ENCODE results near the gene REPS2. TPM values are rescaled to one million over a fixed set of nuclear protein-coding genes. Genes with fewer than 3 reads are reported as not detected.
A peak's percentile ranks its signal among the peaks of the same experiment; 100 is the strongest.

Gene REPS2
- total RNA-seq, 1 donor from 2014 or later = 0.88 TPM

GRCh38 chrX:17036171-17036961 lies 89.9 kb downstream of the REPS2 start:
- no peak for ATAC-seq

GRCh38 chrX:17038277-17038676 lies 91.8 kb downstream of the REPS2 start:
- ATAC-seq = no peak

- no peak for ATAC-seq
These were observed 92.3 kb downstream of the REPS2 start for GRCh38 chrX:17038681-17039161.

GRCh38 chrX:17039826-17040225 lies 93.4 kb downstream of the REPS2 start:
- ATAC-seq = no peak

GRCh38 chrX:17040711-17041110 lies 94.3 kb downstream of the REPS2 start:
- no peak for ATAC-seq

GRCh38 chrX:17042037-17042436 lies 95.6 kb downstream of the REPS2 start:
- ATAC-seq = no peak

GRCh38 chrX:17046478-17047097 lies 100.1 kb downstream of the REPS2 start:
- peak; percentile 76 for ATAC-seq

DNA sequence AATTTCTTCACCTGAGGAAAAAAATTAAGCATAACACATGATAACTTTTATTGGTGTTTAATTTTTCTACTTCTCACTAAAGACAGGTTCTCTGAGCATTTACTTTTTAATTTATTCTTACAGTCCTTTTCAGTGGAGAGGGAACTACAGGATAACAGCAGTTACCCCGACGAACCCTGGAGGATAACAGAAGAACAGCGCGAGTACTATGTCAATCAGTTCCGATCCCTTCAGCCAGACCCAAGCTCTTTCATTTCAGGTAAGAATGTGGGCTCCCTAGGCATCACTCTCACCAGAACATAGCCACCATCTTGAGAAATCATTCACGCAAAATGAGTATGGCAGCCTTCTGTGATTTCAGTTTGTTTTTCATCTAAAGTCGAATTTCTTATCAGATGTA lies 100.8 kb downstream of the REPS2 start:
- no peak for ATAC-seq

GRCh38 chrX:17052210-17052609 lies 105.8 kb downstream of the REPS2 start:
- peak; percentile 51 for ATAC-seq

- no peak for ATAC-seq
These were observed 106.3 kb downstream of the REPS2 start for GRCh38 chrX:17052793-17053192.

GRCh38 chrX:17053502-17053901 lies 107.0 kb downstream of the REPS2 start:
- ATAC-seq = no peak

DNA sequence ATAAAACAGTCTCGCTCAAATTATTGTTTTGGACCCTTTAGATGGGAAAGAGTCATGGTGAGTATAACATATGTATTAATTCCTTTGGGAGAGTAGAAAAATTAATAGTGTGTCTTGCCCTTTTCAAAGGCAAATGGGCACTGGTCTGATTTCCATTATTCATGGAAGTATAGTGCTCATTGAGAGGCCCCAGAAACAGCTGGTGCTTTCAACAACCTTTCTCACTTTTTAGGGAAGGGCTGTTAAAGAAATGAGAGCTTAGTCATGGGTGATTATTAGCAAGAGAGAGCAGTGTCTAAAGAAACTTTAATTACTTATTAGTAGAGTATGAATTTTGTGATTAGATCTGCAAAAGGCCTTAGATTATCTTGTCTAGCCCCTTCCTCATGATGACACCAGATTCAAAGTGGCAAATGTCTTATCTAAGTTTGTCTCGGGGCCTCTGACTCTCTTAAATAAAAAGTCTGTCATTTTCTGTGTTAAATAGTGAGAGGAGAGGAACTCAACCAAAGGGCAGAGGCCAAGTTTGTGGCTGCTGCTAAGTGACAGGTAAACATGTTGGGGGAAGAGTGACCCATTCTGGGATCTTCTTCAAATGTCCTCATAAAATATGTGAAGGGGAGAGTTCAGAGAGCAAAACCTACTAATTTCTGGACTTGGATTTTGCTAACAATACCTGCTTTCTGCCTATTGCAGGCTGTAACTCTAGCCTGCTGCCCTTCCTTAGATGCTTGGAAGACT lies 110.6 kb downstream of the REPS2 start:
- no peak for ATAC-seq

GRCh38 chrX:17062065-17062464 lies 115.6 kb downstream of the REPS2 start:
- ATAC-seq = no peak

GRCh38 chrX:17065100-17065499 lies 118.6 kb downstream of the REPS2 start:
- ATAC-seq = no peak

DNA sequence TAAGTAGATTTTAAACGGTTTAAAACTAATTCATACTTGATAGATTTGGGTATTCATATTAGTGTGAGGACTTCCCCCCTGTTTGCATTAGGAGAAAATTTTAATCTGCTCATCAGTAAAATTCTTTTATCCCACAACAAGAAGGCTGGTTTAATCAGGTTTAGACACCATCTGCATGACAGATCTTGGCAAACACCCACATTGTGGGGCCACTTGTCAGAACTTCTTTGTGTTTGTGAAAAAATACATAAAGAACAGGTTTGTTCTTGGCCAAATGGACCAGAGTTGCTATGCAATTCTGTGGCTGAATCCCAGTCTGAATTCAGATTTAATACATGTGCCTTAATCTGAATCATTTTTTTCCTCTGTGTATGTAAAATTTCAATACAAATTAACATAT lies 121.1 kb downstream of the REPS2 start:
- no peak for ATAC-seq

GRCh38 chrX:17072301-17072700 lies 125.8 kb downstream of the REPS2 start:
- ATAC-seq = no peak

DNA sequence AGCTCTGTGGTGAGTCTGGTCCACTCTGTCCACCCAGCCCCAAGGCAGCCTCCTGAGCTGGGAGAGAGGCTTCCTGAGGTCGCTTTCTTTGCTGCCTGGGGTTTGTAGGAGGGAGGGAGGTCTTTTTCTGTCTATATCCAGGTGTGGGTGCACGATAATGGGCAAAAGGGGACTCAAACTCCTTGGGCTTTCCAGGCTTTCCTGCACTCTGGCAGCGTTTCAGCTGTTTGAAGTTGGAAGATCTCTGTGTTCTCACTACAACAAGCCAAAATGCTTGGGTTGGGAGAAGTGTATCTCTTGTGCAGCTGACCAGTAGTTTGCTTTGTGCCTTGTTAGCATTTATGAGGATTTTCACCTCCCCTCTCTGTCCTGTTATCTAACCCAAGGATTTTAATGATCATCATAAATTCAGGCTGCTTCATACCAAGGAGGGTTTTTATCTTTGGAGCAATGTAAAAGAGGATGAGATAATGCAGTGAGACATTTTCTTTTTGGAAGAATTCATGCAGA lies 126.3 kb downstream of the REPS2 start:
- ATAC-seq = no peak

DNA sequence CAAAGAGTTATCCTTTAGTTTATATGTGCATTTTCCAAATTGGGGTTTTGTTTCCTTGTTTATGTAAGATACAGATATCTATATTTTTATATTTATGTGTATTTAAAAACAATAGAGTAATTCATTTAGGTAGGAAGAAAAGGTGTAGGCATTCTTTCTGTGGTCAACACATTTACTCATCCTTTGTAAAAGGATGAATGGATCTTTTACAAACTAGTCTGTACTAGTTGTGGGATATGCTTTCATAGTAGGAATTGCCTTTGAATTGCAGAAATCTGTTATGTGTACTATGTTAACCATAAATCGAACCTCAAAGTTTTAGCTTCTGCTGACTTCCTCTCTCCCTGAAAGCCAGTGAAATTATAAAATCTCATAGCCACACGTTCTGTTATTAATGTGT lies 128.5 kb downstream of the REPS2 start:
- ATAC-seq = no peak

DNA sequence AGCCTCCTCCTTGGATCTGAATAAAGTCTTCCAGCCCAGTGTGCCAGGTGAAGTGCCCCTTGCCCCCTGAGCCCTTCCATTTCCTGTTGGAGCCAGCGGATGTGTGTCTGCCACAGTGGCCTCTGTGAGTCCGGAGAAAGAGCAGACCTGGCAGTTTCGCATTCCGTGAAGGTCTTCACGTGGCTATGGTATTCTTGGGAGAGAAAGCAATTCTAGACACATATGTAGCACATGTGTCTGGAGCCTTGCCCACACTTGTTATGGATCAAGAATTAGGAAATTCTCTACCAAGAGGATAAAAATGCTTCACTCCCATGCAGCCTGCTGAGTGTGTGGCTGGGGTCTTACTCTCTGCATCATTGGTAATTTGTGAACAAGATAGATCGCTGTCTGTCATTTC lies 130.9 kb downstream of the REPS2 start:
- ATAC-seq = no peak

DNA sequence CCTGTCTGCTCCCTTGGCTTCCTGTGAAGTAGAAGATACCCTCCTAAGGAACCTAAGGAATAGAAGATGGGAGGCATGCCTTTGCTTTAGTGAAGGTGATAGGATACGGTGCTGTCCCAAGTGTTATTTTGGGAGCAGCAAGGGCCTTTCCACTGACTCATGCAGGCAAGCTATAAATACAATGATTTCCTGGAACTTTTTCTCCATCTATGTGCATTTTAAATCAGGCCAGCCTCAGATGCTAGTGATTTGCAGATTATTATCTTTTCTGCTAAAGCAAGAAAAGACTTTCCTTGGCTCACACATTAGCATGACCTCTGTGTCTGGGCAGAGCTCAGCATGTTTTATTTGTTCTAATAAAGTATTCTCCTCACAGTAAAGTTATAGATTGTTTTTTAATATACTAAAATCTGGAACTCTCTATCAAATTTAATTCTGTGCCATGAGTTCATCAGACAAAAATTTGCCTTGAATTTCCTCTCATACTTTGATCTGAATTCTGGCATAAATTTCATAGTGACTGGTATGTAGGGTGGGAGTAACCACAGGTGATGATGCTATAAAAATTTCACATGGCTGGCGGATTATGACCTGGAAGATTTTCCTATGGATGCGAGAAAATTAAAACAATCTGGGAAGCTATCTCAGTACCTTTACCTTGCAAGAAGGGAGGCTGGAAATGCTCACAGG lies 131.7 kb downstream of the REPS2 start:
- no peak for ATAC-seq

GRCh38 chrX:17081511-17081910 lies 135.1 kb downstream of the REPS2 start:
- ATAC-seq = no peak

GRCh38 chrX:17081968-17082367 lies 135.5 kb downstream of the REPS2 start:
- no peak for ATAC-seq

GRCh38 chrX:17082831-17083230 lies 136.4 kb downstream of the REPS2 start:
- no peak for ATAC-seq

Data from esophagus mucosa (tissue), 1 donor.